ENCODE data around the gene OR5T3. TPM values are rescaled to one million over a fixed set of nuclear protein-coding genes. Genes with fewer than 3 reads are reported as not detected.

The OR5T3 gene
- total RNA-seq, 4 donors from 2014 or later, result not detected

DNA sequence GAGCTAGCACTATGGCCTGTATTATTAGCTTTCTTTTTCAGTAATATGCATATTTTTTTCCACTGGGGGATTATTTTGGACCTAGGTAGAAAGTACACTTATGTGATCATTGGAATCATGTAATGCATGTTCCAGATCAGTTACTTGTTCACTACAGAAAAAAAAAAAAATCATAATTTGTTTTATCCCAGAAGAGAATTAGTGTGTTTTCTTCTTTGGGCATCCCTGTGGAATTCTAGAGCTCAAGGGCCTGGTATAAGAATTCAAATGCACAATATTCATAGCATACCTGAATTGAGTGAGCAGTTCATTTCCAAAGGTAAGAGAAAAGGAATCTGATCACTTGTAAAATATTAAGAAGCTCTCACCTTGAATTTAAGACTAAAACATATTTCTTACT lies 21.8 kb downstream of the OR5T3 start, which contains the start of gene OR5T1:
Gene OR5T1, plus strand, starts transcription at position 301 of the 400 bp plus-strand sequence. CDS start 1,485 bp downstream, outside the sequence.
- H3K27me3 ChIP-seq, result no peaks in the 10 kb centered on the region
- no peak within 1 kb of the TSS for H3K27ac ChIP-seq
- DNase-seq, result no peak
- H3K4me3 ChIP-seq, result no peak within 1 kb of the TSS
- no peaks in the 10 kb centered on the region for H3K9me3 ChIP-seq
- no peaks in the 10 kb centered on the region for H3K4me1 ChIP-seq
- no peaks in the 10 kb centered on the region for H3K36me3 ChIP-seq
- no peak for TF ChIP-seq POLR2A (IDR thresholded peaks at IDR 0.05)
- TF ChIP-seq, protein P1, sequence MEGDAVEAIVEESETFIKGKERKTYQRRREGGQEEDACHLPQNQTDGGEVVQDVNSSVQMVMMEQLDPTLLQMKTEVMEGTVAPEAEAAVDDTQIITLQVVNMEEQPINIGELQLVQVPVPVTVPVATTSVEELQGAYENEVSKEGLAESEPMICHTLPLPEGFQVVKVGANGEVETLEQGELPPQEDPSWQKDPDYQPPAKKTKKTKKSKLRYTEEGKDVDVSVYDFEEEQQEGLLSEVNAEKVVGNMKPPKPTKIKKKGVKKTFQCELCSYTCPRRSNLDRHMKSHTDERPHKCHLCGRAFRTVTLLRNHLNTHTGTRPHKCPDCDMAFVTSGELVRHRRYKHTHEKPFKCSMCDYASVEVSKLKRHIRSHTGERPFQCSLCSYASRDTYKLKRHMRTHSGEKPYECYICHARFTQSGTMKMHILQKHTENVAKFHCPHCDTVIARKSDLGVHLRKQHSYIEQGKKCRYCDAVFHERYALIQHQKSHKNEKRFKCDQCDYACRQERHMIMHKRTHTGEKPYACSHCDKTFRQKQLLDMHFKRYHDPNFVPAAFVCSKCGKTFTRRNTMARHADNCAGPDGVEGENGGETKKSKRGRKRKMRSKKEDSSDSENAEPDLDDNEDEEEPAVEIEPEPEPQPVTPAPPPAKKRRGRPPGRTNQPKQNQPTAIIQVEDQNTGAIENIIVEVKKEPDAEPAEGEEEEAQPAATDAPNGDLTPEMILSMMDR (IDR thresholded peaks at IDR 0.05), result no peak

DNA sequence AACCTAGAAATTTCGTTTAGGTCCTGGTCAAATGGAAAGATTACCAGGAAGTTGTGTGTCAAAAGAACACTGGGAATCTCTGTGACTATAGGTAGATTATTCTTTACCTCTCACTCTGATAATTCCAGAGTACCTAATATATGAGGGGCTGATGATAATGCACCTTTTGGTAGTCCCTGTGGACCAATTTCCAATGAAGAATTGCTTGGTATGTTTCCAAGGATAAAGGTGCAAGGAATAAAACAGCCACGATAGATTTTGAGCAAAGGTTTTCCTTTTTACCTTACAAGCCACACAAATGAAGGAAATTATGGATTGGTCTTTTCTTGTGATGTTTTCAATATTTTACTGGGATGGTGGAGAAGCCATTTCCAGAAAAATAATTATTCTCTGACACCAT lies 40.1 kb downstream of the OR5T3 start, which contains the start of gene OR8H1:
Gene OR8H1, minus strand, starts transcription at position 101 of the 400 bp plus-strand sequence. CDS start 1,192 bp downstream, outside the sequence.
- Histone ChIP-seq H3K4me3 (no peak within 1 kb of the TSS), H3K36me3 (no peaks in the 10 kb centered on the region), H3K9me3 (no peaks in the 10 kb centered on the region), H3K27ac (no peak within 1 kb of the TSS), H3K4me1 (no peaks in the 10 kb centered on the region), H3K27me3 (no peaks in the 10 kb centered on the region)
- DNase-seq, result no peak
- no peak for TF ChIP-seq POLR2A (IDR thresholded peaks at IDR 0.05)
- TF ChIP-seq, protein P1 (IDR thresholded peaks at IDR 0.05), result no peak

DNA sequence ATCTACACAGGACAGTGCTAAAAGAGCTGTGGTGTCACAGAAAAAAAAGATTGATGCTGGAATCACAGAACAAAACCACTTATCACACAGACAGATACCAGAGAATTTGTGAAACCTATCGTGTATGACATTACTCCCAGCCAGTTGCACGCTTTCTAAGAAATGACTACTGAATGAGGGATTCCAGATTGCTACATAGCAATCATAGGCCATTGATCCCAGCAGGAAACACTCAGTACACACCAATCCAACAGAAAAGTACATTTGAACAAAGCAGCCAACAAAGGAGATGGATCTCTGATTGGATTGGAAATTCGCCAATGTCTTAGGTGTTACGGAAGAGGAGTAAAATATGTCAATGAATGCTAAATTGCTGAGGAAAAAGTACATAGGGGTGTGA lies 44.8 kb downstream of the OR5T3 start:
- Histone ChIP-seq H3K4me1 (no peaks in the 10 kb centered on the region), H3K27ac (no peak overlapping the region), H3K27me3 (no peaks in the 10 kb centered on the region), H3K4me3 (no peak overlapping the region), H3K36me3 (no peaks in the 10 kb centered on the region), H3K9me3 (no peaks in the 10 kb centered on the region)
- TF ChIP-seq POLR2A (IDR thresholded peaks at IDR 0.05), result no peak
- TF ChIP-seq, protein P1 (IDR thresholded peaks at IDR 0.05), result no peak
- DNase-seq, result no peak

Other genes with a start within 250 kb of the OR5T3 start
- not detected for gene OR5AS1, start 224.6 kb upstream of the OR5T3 start, total RNA-seq
- gene OR8I2, start 158.9 kb upstream of the OR5T3 start, total RNA-seq, result not detected
- not detected for gene OR8H2, start 148.6 kb upstream of the OR5T3 start, total RNA-seq
- gene OR8H3, start 129.9 kb upstream of the OR5T3 start, total RNA-seq, result not detected
- gene OR8J3, start 112.1 kb upstream of the OR5T3 start, total RNA-seq, result not detected
- not detected for gene OR8K5, start 91.9 kb upstream of the OR5T3 start, total RNA-seq
- not detected for gene OR5J2, start 75.6 kb upstream of the OR5T3 start, total RNA-seq
- gene OR5T2, start 18.0 kb upstream of the OR5T3 start, total RNA-seq, result not detected
- gene OR5T1, start 21.9 kb downstream of the OR5T3 start, total RNA-seq, result not detected
- gene OR8H1, start 40.0 kb downstream of the OR5T3 start, total RNA-seq, result not detected
- not detected for gene OR8K3, start 62.9 kb downstream of the OR5T3 start, total RNA-seq
- gene OR8K1, start 93.8 kb downstream of the OR5T3 start, total RNA-seq, result not detected
- not detected for gene OR8J1, start 102.0 kb downstream of the OR5T3 start, total RNA-seq
- gene OR8U1, start 123.4 kb downstream of the OR5T3 start, total RNA-seq, result not detected
- gene OR5AL1, start 160.4 kb downstream of the OR5T3 start, total RNA-seq, result not detected
- not detected for gene OR5M3, start 221.1 kb downstream of the OR5T3 start, total RNA-seq
- gene OR5M8, start 239.1 kb downstream of the OR5T3 start, total RNA-seq, result not detected

Measured in Peyer's patch (tissue), 4 donors.